ENCODE results near the gene CES5A.
"Not testable (repeated sequence)": the region's sequence is repeated elsewhere in the genome, so short reads cannot be mapped to it uniquely, and the experiment has no call there.

CES5A gene

GRCh38 chr16:55876854-55877253 is 1.7 kb upstream of the CES5A start:
- DNase-seq (ENCODE audit: low read depth) = no peak

- no peak for DNase-seq (ENCODE audit: low read depth)
These were observed 2.1 kb downstream of the CES5A start for GRCh38 chr16:55873122-55873521.

GRCh38 chr16:55872130-55872529 is 3.0 kb downstream of the CES5A start:
- DNase-seq (ENCODE audit: low read depth) = no peak

- DNase-seq (ENCODE audit: low read depth) = no peak
These were observed 3.6 kb downstream of the CES5A start for GRCh38 chr16:55871411-55872038.

- DNase-seq (ENCODE audit: low read depth) = no peak
These were observed 6.2 kb downstream of the CES5A start for GRCh38 chr16:55868980-55869379.

- no peak for DNase-seq (ENCODE audit: low read depth)
These were observed 7.0 kb downstream of the CES5A start for GRCh38 chr16:55868137-55868536.

GRCh38 chr16:55861288-55861687 is 13.9 kb downstream of the CES5A start:
- DNase-seq (ENCODE audit: low read depth) = no peak

- not testable (repeated sequence) for DNase-seq (ENCODE audit: low read depth)
These were observed 17.5 kb downstream of the CES5A start for GRCh38 chr16:55857650-55858049.

- no peak for DNase-seq (ENCODE audit: low read depth)
These were observed 18.2 kb downstream of the CES5A start for GRCh38 chr16:55856950-55857349.

- no peak for DNase-seq (ENCODE audit: low read depth)
These were observed 22.1 kb downstream of the CES5A start for GRCh38 chr16:55853114-55853513.

- no peak for DNase-seq (ENCODE audit: low read depth)
These were observed 25.6 kb downstream of the CES5A start for GRCh38 chr16:55849536-55849935.

GRCh38 chr16:55846598-55847346 is 28.4 kb downstream of the CES5A start:
- DNase-seq (ENCODE audit: low read depth) = no peak

GRCh38 chr16:55843105-55843395 is 32.1 kb downstream of the CES5A start:
- no peak for DNase-seq (ENCODE audit: low read depth)

- no peak for DNase-seq (ENCODE audit: low read depth)
These were observed 32.6 kb downstream of the CES5A start for GRCh38 chr16:55842369-55843104.

- DNase-seq (ENCODE audit: low read depth) = no peak
These were observed 36.1 kb downstream of the CES5A start for GRCh38 chr16:55839115-55839514.

GRCh38 chr16:55836158-55836611 is 39.0 kb downstream of the CES5A start:
- DNase-seq (ENCODE audit: low read depth) = no peak

GRCh38 chr16:55835581-55835980 is 39.6 kb downstream of the CES5A start:
- no peak for DNase-seq (ENCODE audit: low read depth)

GRCh38 chr16:55835173-55835572 is 40.0 kb downstream of the CES5A start:
- not testable (repeated sequence) for DNase-seq (ENCODE audit: low read depth)

- no peak for DNase-seq (ENCODE audit: low read depth)
These were observed 41.1 kb downstream of the CES5A start for GRCh38 chr16:55834049-55834448.

- DNase-seq (ENCODE audit: low read depth) = no peak
These were observed 42.1 kb downstream of the CES5A start, which contains the start of gene CES1 for GRCh38 chr16:55832773-55833691. Gene CES1, minus strand, starts transcription at chr16:55833096. Its CDS starts 41 bp downstream, at chr16:55833055.

- DNase-seq (ENCODE audit: low read depth) = no peak
These were observed 42.8 kb downstream of the CES5A start for GRCh38 chr16:55832425-55832772.

GRCh38 chr16:55830658-55831294 is 44.4 kb downstream of the CES5A start:
- DNase-seq (ENCODE audit: low read depth) = no peak

All from activated T-cell treated with anti-CD3 and anti-CD28 coated beads for 48 hours (primary cell).